Endometrium (tissue), 2 donors: ENCODE data around the gene CERCAM.

ENCODE experiments used
- FAIRE-seq: peaks from 2 replicates; lab custom pipeline; 2012; peaks lifted over from hg19 to GRCh38; lab: Jason Lieb, UNC
- donor health status: control.
- donor health status: control.

Gene CERCAM, protein sequence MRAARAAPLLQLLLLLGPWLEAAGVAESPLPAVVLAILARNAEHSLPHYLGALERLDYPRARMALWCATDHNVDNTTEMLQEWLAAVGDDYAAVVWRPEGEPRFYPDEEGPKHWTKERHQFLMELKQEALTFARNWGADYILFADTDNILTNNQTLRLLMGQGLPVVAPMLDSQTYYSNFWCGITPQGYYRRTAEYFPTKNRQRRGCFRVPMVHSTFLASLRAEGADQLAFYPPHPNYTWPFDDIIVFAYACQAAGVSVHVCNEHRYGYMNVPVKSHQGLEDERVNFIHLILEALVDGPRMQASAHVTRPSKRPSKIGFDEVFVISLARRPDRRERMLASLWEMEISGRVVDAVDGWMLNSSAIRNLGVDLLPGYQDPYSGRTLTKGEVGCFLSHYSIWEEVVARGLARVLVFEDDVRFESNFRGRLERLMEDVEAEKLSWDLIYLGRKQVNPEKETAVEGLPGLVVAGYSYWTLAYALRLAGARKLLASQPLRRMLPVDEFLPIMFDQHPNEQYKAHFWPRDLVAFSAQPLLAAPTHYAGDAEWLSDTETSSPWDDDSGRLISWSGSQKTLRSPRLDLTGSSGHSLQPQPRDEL

DNA sequence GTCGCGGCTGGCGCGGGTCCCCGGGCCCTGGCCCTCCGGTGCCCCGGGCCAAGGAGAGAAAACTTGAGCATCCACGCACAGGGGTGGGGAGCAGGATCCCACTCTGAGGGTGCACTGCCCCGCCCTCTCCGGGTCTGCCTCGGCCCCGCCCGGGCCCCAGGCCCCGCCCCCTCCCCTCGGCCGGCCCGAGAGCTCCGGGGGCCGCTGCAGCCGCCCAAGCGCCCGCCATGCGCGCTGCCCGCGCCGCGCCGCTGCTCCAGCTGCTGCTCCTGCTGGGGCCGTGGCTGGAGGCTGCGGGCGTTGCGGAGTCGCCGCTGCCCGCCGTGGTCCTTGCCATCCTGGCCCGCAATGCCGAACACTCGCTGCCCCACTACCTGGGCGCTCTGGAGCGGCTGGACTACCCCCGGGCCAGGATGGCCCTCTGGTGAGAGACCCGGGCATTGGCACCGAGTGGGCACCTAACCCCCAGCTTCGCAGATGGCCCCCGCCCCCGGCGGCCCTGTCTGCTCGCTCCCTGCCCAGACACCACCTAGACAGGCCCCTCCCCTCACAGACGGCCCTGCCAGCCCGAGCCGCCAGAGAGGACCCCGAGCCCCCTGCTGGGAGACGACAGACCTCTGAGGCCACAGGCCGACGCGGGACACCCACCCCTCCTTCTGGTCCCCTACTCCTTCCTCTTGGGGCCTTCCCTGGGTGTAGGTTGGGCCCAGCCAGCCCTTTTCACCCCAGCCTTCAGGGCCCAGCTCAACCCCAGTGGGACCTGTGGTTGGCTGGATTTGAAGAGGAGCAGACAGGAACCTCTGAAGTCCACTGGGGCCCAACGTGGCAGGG, at the start of gene CERCAM:
CERCAM (plus strand) TSS at position 207 of the 831 bp plus-strand sequence; CDS start at position 228, 21 bp downstream.
- FAIRE-seq: no peak

DNA sequence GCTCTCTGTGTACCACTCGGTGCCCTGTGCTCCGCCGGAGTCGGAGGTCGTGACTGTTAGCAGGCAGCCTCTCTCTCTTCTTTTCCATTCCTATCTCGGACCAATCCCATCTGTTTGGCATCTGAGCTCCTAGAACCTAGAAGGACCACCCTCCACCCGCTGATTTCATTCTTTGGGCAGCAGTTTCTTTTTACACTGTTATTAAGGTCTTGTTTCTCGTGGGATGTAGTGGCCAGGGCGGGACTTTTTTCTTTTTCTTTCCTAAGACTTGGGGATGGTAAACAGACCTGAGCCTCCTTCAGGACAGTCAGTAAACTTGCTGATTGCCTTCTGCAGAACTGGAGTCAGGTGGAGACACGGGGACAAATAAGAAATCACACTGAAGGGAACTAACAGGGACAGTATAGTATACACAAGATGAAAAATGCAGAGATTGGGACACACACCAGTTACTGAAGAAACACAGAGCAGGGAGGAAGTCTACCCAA, 49.0 kb upstream of the CERCAM start:
- no peak for FAIRE-seq

DNA sequence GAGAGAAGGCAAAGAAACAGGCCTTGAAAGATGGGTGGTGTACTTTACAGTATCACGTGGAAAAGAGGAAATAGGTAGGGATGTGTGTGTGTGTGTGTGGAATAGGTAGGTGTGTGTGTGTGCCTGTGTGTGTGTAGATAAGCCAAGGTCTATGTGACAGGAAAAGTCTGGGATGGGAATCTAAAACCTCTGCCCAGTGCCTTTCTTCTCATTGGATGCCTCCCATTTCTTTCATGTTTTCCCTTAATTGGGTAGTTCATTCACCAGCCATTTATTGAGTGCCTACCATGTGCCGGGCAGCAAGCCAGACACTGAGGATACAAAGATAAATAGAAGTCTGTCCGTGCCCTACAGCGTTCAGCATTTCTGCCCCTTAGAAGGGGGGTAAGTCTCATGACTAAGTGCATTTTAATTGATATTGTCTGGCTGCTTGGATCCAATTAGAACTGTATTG, 48.4 kb upstream of the CERCAM start:
- FAIRE-seq: no peak

DNA sequence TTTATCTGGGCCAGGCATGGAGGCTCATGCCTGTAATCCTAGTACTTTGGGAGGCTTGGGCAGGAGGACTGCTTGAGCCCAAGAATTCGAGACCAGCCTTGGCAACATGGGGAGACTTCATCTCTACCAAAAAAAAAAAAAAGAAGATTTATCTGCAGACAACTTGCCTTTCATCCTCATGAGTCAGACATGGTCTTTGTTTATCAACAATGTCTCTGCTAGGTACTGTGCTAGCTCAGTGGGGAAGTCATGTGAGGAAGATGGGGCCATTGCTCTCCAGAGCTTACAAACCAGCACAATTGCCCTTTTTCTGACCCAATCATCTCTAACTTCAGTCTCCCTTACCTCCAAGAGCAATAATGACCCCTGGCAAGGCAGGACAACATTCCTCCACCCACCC, 47.9 kb upstream of the CERCAM start:
- FAIRE-seq: no peak

DNA sequence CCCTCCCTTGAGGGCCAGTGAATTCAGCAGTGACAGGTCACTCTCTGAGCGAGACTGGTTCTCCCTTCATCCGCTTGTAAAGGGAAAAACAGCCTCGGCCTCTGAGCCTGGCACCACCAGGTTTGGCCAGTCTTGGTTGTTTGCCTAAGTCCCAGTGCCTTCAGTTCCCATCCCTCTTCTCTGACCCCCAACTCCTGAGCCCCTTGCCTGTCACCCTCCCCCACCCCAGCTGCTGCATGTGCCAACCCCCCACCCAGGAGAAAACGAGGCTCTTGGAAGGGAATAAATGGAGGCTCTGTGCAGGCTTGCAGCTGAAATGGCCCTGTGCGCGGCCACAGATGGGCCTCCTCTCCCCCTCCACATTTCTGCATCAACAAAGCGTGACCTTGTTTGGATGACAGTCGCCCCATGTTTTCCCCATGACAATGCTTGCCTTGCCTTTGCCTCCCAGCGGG, 46.4 kb upstream of the CERCAM start:
- FAIRE-seq: no peak

DNA sequence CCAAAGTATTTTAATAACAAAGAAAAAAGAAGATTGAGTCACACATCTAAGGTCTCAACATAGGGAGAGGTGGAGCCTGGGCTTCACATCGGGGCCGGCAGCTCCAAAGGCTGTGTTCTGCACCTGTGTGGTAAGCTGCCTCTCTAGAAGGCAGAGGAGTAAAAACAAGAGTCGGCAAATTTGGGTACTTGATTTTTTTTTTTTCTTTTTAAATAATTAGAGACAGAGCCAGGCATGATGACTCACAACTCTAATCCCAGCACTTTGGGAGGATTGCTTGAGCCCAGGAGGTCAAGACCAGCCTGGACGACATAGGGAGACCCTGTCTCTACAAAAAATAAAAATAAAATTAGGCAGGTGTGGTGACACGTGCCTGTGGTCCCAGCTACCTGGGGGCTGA, 44.8 kb upstream of the CERCAM start:
- no peak for FAIRE-seq

DNA sequence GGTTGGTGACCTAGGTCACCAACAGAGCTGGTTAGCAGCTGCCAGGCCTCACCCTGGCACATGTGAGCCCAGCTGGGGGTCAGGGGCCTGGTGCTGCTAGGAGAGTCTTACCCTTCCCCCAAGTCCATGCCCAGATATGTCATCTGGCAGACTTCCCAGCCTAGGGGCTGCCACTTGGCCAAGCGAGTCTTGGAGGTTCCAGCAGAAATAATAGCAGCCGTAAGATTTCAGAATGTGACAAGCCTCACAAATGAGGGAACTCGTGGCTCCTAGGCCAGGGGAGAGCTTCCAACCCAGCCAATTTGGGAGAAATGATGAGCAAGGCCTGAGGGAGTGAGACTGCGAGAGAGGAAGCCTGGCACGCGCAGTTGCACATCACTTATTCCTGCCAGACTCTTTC, 38.4 kb upstream of the CERCAM start:
- FAIRE-seq: no peak

DNA sequence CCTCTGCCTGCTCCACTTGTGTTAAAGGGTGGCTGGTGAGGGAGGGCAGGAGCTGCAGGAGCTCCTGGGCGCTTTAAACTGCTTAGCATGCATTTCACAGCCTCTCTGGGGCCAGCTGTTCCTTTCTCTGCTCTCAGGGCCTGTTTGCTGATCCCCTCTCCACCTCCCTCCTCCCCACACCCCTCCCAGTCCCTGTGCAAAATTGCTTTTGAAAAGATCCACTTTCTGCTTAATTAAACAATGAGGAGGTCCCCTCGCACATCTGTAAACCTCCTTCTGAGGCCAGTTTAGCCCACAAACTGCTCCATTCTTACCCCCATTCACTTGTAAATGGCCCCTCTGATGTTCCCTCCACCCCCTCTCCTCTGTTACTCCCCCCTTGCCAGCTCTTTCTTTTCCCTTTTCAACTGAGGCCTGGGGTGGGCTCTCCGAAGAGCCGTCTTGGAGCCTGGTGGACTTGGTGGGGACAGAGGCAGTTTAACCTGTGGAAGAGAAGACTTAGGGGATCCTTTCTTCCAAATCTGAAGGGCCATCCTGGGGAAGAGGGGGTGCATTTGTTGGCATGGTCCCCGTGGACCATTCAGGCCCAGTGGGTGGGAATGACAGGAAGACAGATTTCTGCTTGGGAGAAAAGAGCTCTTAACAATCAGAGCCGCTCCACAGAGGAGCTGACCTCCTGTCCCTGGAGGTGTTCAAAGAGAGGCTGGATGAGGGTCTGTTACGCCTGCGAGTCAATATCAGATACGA, 37.5 kb upstream of the CERCAM start:
- FAIRE-seq: no peak

DNA sequence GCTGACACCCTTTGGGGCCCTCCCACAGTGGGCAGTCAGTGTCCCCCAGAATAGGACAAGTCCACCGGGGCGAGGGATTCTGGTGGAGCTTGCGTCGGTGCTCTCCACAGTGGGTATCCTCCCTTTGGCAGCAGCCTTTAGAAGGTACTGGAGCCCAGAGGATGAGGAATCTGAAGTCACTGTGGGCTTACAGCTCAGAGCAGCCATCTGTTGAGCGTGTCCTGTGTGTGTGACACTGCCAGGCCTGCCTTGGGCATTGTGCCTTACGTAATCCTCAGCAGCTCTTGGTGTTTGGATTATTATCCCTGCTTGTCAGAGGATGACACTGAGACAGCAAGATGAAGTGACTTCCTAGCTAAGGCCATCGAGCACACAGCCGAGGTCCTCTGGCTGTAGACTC, 36.9 kb upstream of the CERCAM start:
- FAIRE-seq: no peak

DNA sequence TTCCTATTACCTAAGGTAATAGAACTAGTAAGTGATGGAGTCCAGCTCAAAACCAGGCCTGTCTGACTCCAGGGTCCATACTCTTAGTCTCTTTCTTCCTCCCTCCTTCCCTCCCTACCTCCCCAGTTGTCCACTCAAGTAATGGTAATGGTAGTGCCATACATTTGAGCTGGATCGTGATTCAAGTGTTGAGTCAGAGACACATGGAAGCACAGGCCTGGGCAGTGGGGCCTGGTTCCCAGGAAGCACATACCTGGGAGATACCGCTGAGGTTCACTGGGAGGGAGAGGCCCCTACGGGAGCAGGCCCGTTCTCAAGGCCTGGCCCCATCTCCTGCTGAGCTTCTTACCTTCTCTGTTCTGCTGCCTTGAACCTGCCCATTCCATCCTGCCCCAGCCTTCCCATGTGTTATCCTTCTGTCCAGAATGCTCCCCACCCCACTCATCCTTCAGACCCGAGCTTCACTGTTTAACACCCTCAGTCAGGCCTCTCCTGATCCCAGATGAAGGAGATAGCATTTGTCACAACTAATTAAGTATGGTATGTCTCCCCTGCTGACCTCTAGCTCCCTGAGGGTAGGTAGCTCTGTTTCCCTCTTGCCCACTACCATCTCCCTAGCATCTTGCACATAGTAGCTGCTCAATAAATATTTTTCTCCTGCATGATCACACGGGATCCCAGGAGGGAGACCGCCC, 35.7 kb upstream of the CERCAM start:
- no peak for FAIRE-seq

DNA sequence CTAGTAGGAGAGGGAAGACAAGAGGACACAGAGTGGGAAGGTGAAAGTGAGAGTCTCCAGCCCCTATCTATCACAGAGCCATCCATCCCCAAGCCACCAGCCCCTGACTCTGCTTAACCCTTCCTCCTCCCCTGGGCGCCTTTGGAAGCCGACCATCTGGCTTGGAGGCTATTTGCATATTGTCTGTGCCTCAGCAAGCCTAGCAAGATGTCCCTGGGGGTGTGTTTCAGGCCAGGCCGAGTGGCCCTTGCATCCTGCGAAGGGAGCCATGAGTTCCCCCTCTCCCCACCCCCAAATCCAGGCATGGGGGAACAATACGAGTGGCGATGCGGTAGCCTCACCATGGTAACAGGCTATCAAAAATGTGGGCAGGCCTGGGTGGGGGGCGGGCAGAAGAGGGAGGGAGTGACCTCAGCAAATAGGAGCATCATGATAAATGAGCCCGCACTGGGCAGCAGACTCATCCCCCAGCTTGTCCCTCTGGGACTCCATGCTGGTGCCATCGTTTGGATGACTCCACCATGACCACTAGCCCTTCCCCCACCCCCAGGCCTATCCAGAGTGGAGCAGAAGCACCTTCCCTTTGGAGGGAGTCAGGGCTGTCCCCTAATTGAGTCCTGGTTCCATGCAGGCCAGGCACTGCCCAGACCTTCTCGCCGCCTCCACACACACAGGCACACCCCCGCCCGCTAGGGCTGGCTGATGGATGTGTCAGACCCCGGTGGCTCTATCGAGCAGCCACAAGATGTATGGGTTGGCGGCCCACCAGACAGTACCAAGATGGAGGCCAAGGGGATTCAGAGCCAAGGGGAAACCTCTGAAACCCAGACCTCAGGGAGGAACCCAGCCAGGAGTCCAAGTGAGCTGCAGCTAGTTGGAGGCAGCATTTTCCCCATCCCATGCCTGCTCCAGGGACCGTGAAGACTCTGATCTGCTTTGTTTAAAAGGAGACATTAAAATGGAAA, 34.9 kb upstream of the CERCAM start:
- FAIRE-seq: no peak

DNA sequence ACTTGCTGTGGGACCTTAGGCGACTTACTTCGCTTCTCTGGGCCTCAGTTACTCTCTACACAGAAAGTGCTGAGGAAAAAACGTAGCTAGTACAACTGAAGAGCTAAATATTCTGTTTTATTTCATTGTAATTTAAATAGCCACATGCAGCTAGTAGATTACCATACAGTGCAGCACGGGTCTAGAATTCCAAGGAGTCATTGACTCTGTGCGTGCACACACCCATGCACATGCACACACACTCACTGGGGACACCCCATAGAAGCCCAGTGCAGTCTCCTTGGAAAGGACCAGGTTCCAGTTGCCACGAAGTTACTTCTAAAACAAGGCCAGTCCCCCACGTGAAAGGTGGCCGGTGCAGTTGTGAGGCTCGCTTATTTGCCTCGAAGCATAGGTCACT, 32.5 kb upstream of the CERCAM start:
- no peak for FAIRE-seq

DNA sequence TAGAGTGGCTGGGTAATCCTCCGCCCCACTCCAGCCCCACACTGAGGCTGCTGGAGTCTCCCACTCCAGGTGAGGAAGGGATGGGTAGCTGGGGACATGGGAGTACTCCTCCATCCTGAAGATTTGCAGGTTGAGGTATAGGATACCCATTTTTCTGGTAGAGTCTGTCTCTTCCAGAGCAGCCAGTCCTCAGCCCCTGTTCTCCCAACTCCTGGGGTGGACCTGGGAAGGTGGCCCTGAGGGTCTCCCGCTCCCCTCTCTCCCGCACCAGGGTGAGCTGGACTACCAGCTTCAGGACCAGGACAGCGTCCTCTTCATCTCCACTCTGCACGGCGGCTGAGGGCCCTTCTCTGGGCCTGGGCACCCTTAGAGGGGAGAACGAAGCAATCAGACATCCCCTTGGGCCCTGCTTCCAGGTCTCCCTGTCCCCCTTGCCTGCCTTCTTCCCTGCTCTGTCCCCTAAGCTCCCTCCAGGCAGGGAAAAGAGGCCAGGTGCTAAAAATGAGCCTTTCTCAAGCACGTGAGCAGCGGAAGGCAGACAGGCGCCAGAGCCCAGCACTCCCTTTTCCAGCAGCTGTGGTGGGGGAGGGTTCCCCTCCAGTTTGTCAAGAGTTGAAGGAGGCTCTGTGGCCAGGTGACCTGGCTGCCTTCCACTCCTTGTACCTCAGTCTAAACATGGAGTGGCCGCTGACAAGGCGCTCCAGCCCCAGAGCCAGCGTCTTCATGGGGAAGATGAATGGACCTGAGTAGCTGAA, 31.1 kb upstream of the CERCAM start:
- no peak for FAIRE-seq

DNA sequence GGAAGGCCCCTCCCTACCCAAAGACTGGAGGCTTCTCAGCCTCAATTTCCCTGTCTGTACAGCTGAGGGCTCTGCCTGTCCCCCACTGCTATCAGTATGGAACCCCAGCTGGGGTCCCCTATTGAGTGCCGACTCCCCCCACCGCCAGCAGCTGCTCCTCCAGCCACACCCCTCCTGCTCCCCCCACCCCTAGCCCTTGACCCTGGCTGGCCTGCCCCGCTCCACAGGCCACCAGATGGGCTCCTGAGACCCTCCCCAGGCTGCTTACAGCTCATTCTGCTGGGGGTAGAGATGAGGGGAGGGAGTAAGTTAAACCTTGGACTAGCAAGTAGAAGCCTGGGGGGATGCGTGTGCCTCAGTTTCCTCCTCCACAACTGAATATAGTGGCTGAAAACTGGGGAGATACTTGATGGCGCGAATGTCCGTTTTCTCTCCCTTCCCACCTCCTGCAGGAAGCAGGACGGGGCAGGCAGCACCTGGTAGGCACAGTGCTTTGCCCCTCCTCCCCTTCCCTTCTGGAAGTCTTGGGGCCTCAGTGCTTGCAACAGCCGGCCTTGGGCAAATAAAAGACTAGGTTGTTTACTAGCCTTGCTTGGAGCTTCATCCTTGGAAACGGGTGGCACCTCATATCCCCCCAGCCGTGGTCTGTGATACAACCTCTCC, 30.4 kb upstream of the CERCAM start:
- FAIRE-seq: no peak

DNA sequence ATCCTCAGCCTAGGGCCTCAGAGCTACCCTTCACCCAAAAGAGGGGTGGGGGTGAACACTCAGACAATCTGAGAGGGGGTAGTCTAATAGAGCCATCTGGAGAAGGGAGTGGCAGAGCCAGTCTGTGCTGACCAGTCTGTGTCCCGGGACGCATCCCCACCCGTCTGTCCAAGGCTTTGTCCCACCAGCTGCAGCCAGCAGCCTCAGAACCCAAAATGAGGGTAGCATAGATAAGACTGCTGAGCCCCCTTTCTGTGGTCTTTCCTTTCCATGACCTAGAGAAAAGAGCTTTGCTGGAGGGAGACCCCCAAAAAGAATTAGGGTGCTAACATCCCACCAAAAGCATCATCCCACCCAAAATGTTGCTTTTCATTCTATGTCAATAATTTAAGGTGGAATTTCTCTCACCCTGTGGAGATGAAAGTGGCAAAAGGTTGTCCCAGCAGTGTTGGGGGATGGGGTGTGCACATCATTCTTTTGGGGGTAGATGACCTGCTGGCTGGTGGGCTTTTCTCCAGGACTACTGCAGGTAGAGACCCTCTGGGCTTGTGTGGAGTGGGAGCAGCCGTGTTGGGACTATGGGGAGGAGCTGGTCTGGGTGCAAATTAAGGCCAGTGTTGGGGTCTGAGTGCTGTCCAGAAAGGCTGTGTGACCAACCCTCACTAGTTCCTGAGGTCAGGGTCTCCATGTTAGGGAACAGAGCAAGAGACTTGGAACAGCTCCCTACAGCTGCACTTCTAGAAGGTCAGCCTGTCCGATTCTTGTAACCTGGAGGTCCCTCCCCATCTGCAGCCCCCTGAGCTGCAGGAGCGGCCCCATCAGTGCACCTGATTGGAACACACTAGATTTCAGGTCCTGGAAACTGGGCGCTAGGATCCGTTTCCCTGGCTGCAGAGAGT, 29.6 kb upstream of the CERCAM start:
- FAIRE-seq: no peak

DNA sequence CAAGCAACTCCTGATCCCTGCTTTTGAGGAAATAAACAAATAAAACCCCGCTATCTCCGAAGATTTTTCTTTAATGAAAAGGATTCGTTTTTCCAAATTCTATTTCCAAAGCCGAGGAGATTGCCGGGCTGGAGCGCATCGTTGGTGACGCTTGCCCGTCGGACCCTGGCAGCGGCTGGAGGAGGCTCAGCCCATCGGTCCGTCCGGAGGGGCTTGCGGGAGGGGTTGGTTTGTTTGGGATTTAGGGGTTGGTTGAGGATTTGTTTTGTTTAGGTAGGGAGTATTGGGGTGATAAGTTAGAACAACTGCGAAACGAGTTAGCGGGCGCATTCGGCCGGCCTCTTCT, 28.7 kb upstream of the CERCAM start:
- FAIRE-seq: no peak

DNA sequence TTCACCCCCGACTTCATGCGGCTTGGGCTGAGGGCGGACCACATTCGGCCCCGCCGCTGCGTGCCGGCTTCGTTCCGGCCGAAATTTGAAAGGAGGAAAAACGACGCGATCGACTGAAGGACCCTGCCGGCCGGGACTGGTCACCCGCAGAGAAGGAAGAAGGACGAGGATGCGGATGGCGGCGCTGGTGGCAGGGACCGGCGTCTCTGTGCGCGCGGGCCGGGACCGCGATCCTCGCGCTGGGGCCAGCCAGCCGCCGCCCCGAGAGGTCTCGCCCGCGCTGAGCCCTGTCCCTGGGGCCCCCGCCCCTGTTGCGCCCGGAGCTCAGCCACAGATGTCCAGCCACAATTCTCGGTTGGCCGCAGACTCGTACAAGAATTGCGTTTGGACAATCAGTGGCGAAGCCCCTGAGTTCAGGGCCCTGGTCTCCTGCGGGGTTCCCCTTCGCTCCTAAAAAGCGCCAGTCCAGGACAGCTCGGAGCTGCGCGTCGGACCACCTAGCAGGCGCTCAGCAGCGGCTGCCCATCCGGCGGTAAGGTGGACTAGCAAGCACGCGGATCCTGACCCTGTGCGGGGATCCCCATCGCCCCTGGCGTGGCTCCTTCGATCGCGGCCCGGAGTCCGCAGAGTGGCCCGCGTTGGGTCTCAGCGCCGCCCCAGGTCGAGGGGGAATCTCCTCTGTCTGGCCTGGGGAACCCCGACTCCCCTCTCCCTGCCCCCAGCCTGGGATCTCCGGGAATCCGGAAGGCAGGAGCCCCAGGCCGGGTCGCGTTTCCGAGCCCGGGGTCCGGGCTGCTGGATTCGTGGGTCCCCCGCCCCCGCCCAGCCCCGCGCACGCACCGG, 28.1 kb upstream of the CERCAM start:
- FAIRE-seq: no peak
